HCT116 (cell line): Measurements from ENCODE around the gene PRKCA. TPM values are rescaled to one million over a fixed set of nuclear protein-coding genes. Genes with fewer than 3 reads are reported as not detected.

Experiments
- ATAC-seq: fragments of 200-7000 bp; cut with Tn5 transposase; 2 replicates; pipeline ENCODE4 v1.9.1; 2020; ENCODE audit warnings: mild to moderate bottlenecking, moderate library complexity
- BruUV-seq: library from RNA; stranded (reverse); fragments of 400-500 nt; replicated peaks from 2 replicates; lab custom pipeline; 2021; lab: Mats Ljungman, UMichigan
- CTCF ChIA-PET: fragments of 300-600 bp; sonication (Branson Sonifier 250); formaldehyde crosslinking; loops from one replicate; lab custom pipeline; 2021; ENCODE audit warnings: antibody characterized with exemption; lab: Charles Lee
- POLR2A ChIA-PET: fragments of 300-600, 350-600 bp; sonication (Branson Sonifier 250); formaldehyde crosslinking; loops from one replicate; lab custom pipeline; 2021; ENCODE audit warnings: antibody characterized with exemption; lab: Charles Lee
- RAD21 ChIA-PET, 2 experiments: fragments of 300-600 bp; sonication (Branson Sonifier 250); formaldehyde crosslinking; loops; one replicate each; lab custom pipeline; 2023; ENCODE audit warnings: low total read pairs in 2 of 2; ENCODE audit not compliant: uncharacterized antibody in 2 of 2, unreplicated experiment in 2 of 2, low non-redundant PET in 1 of 2; lab: Charles Lee
- DNase-seq: peaks from one replicate; pipeline ENCODE4 v3.0.0-alpha.2; 2010; ENCODE audit warnings: low read depth, low spot score
- H2AFZ ChIP-seq: fragments of 200-600 bp; shearing (Covaris generic), sonication (generic); 2 replicates; pipeline ENCODE4 v1.6.1; 2017; ENCODE audit warnings: low read depth, mixed run types, mixed read lengths, antibody characterized with exemption, low read length; ENCODE audit not compliant: poor library complexity, severe bottlenecking
- H3K27ac ChIP-seq: 2 replicates; pipeline ENCODE4 v1.5.1; 2012; ENCODE audit warnings: low read depth, low read length
- H3K27me3 ChIP-seq: fragments of 200-600 bp; sonication (generic); 2 replicates; pipeline ENCODE4 v1.6.1; 2016; ENCODE audit warnings: mixed run types, low read length, mixed read lengths; ENCODE audit not compliant: insufficient read depth
- H3K36me3 ChIP-seq, 2 experiments: fragments of 200-500 bp in 1 of 2; fragments of 200-600 bp in 1 of 2; sonication (Bioruptor generic) in 1 of 2; sonication (generic) in 1 of 2; 2 replicates each; pipeline versions ENCODE4 v1.5.1 to v1.6.1; 2014 to 2016; ENCODE audit warnings: low read length in 2 of 2, inconsistent platforms in 1 of 2, mixed read lengths in 1 of 2, mixed run types in 1 of 2; ENCODE audit not compliant: insufficient read depth in 2 of 2, control insufficient read depth in 1 of 2
- H3K4me1 ChIP-seq, 2 experiments: fragments of 200-600 bp in 1 of 2; sonication (generic) in 1 of 2; 2 replicates each; pipeline versions ENCODE4 v1.5.1 to v1.6.1; 2012 to 2017; ENCODE audit warnings: low read length in 2 of 2, inconsistent platforms in 1 of 2, mild to moderate bottlenecking in 1 of 2, mixed read lengths in 1 of 2, mixed run types in 1 of 2, moderate library complexity in 1 of 2; ENCODE audit not compliant: insufficient read depth in 2 of 2, control insufficient read depth in 1 of 2
- H3K4me2 ChIP-seq: fragments of 200-600 bp; sonication (generic); 2 replicates; pipeline ENCODE4 v1.6.1; 2017; ENCODE audit warnings: mixed run types, low read length, mixed read lengths
- H3K4me3 ChIP-seq, 2 experiments: fragments of 200-600 bp in 1 of 2; sonication (generic) in 1 of 2; replicated peaks in 1 of 2; 2 replicates each; pipeline ENCODE4 v1.5.1; 2011 to 2016; ENCODE audit warnings: low read length in 2 of 2, control low read depth in 1 of 2, low read depth in 1 of 2, mild to moderate bottlenecking in 1 of 2, mixed read lengths in 1 of 2, mixed run types in 1 of 2
- H3K79me2 ChIP-seq: fragments of 200-600 bp; sonication (generic); 2 replicates; pipeline ENCODE4 v1.6.1; 2017; ENCODE audit warnings: mild to moderate bottlenecking, mixed run types, low read length, moderate library complexity, mixed read lengths; ENCODE audit not compliant: insufficient read depth
- H3K9ac ChIP-seq: fragments of 200-600 bp; sonication (generic); 2 replicates; pipeline ENCODE4 v1.6.1; 2016; ENCODE audit warnings: low read length, mixed read lengths
- H3K9me2 ChIP-seq: fragments of 200-600 bp; sonication (generic), shearing (Covaris generic); 2 replicates; pipeline ENCODE4 v1.6.1; 2017; ENCODE audit warnings: mixed run types, mild to moderate bottlenecking, moderate library complexity; ENCODE audit not compliant: insufficient read depth
- H3K9me3 ChIP-seq, 2 experiments: fragments of 200-500 bp in 1 of 2; fragments of 200-600 bp in 1 of 2; sonication (Bioruptor generic) in 1 of 2; sonication (generic) in 1 of 2; 2 replicates each; pipeline ENCODE4 v1.6.1; 2014 to 2017; ENCODE audit warnings: low read length in 2 of 2, mixed read lengths in 2 of 2, inconsistent platforms in 1 of 2, low read depth in 1 of 2, mild to moderate bottlenecking in 1 of 2, mixed run types in 1 of 2, moderate library complexity in 1 of 2; ENCODE audit not compliant: control insufficient read depth in 1 of 2, insufficient read depth in 1 of 2
- H4K20me1 ChIP-seq: fragments of 200-600 bp; sonication (generic), shearing (Covaris generic); 2 replicates; pipeline ENCODE4 v1.6.1; 2017; ENCODE audit warnings: mixed run types, mild to moderate bottlenecking, moderate library complexity; ENCODE audit not compliant: insufficient read depth
- ATF3 ChIP-seq: IDR thresholded peaks from 2 replicates; pipeline ENCODE4 v1.6.1; 2012
- CEBPB ChIP-seq: IDR thresholded peaks from 2 replicates; pipeline ENCODE4 v1.6.1; 2012; ENCODE audit warnings: low read depth
- CTCF ChIP-seq, 3 experiments: fragments of 200-600 bp in 1 of 3; sonication (generic) in 1 of 3; IDR thresholded peaks in 2 of 3; conservative IDR thresholded peaks in 1 of 3; 2 replicates each; pipeline ENCODE4 v1.5.1; 2012 to 2017; ENCODE audit warnings: low read depth in 2 of 3, low read length in 2 of 3, antibody characterized with exemption in 1 of 3, borderline replicate concordance in 1 of 3, control low read depth in 1 of 3, mild to moderate bottlenecking in 1 of 3, mixed read lengths in 1 of 3, mixed run types in 1 of 3, moderate library complexity in 1 of 3; ENCODE audit not compliant: insufficient read depth in 1 of 3
- EGR1 ChIP-seq: IDR thresholded peaks from 2 replicates; pipeline ENCODE4 v1.6.1; 2012; ENCODE audit warnings: low read depth
- ELF1 ChIP-seq: IDR thresholded peaks from 2 replicates; pipeline ENCODE4 v1.6.1; 2012; ENCODE audit warnings: low read depth, borderline replicate concordance
- EZH2 ChIP-seq: fragments of 200-600 bp; sonication (generic); IDR thresholded peaks from 2 replicates; pipeline ENCODE4 v1.6.1; 2017; ENCODE audit warnings: antibody characterized with exemption, mixed run types
- POLR2A ChIP-seq: IDR thresholded peaks from 2 replicates; pipeline ENCODE4 v1.7.0; 2011; ENCODE audit warnings: borderline replicate concordance; ENCODE audit not compliant: insufficient read depth, insufficient read length; ENCODE audit errors: extremely low read depth
- POLR2AphosphoS5 ChIP-seq: IDR thresholded peaks from 2 replicates; pipeline ENCODE4 v1.6.1; 2011; ENCODE audit warnings: mild to moderate bottlenecking, low read depth, low read length, moderate library complexity
- RAD21 ChIP-seq: IDR thresholded peaks from 2 replicates; pipeline ENCODE4 v1.6.1; 2012; ENCODE audit warnings: low read depth, mild to moderate bottlenecking
- REST ChIP-seq: IDR thresholded peaks from 2 replicates; pipeline ENCODE4 v1.6.1; 2012; ENCODE audit warnings: low read depth
- SIN3A ChIP-seq: IDR thresholded peaks from 2 replicates; pipeline ENCODE4 v1.6.1; 2012; ENCODE audit warnings: low read depth
- SRF ChIP-seq: IDR thresholded peaks from 2 replicates; pipeline ENCODE4 v1.6.1; 2012; ENCODE audit warnings: low read depth
- TCF7L2 ChIP-seq: IDR thresholded peaks from 2 replicates; pipeline ENCODE4 v1.7.0; 2011; ENCODE audit warnings: borderline replicate concordance, inconsistent platforms; ENCODE audit not compliant: insufficient read depth, insufficient read length; ENCODE audit errors: extremely low read depth
- YY1 ChIP-seq: IDR thresholded peaks from 2 replicates; pipeline ENCODE4 v1.6.1; 2011; ENCODE audit warnings: low read length, low read depth, moderate library complexity, mild to moderate bottlenecking; ENCODE audit not compliant: insufficient replicate concordance; ENCODE audit errors: extremely low read depth
- ZBTB33 ChIP-seq: IDR thresholded peaks from 2 replicates; pipeline ENCODE4 v1.6.1; 2011; ENCODE audit warnings: mild to moderate bottlenecking, low read length, moderate library complexity; ENCODE audit not compliant: insufficient replicate concordance; ENCODE audit errors: extremely low read depth
- ZNF274 ChIP-seq: fragments of 200-500 bp; sonication (Bioruptor generic); IDR thresholded peaks from 2 replicates; pipeline ENCODE4 v1.6.1; 2014; ENCODE audit warnings: mild to moderate bottlenecking, low read depth, low read length, inconsistent platforms
- intact Hi-C: fragments of 100-400 bp; cut with micrococcal nuclease; formaldehyde crosslinking; loops from 2 replicates; pipeline ENCODE4 v1.10.0; 2022
- total RNA-seq: library from RNA; stranded (reverse); gene quantifications from one replicate; pipeline ENCODE4 v1.2.1, GENCODE V29; 2021; ENCODE audit not compliant: unreplicated experiment

The PRKCA gene
- total RNA-seq, 1 experiment from 2014 or later = 18.8 TPM

GRCh38 chr17:66584927-66585326 lies 282.5 kb downstream of the PRKCA start:
- H3K27me3 ChIP-seq = no peaks in the 10 kb centered on the region
- H3K36me3 ChIP-seq = no peaks in the 10 kb centered on the region
- TF ChIP-seq ZNF274 (no peak), TCF7L2 (no peak), RAD21 (no peak), SIN3A (no peak), POLR2A (no peak), POLR2AphosphoS5 (no peak), YY1 (no peak), CTCF (IDR thresholded peaks at IDR 0.05 in 2 of 3, conservative IDR thresholded peaks at IDR 0.05 in 1 of 3; ENCODE audit: borderline replicate concordance in 1 of 3, insufficient read depth in 1 of 3, low read depth in 2 of 3, low read length in 2 of 3) (no peak), EGR1 (no peak), SRF (no peak), ATF3 (no peak), EZH2 (no peak), ZBTB33 (no peak), CEBPB (no peak), REST (no peak), ELF1 (no peak)
- H4K20me1 ChIP-seq = no peaks in the 10 kb centered on the region
- peaks cover 9 to 12% of the 10 kb centered on the region in 2 experiments for H3K4me1 ChIP-seq
- CTCF ChIA-PET = no interaction called here
- RAD21 ChIA-PET = no interaction called here
- DNase-seq (no peak), ATAC-seq (no peak)
- H3K4me3 ChIP-seq = no peak overlapping the region
- H2AFZ ChIP-seq = no peak overlapping the region
- no peaks in the 10 kb centered on the region for H3K79me2 ChIP-seq
- H3K27ac ChIP-seq = no peak overlapping the region
- intact Hi-C loops = no loop called here
- POLR2A ChIA-PET = no interaction called here
- H3K9me2 ChIP-seq = no peaks in the 10 kb centered on the region
- H3K9me3 ChIP-seq = no peaks in the 10 kb centered on the region
- H3K4me2 ChIP-seq = no peak overlapping the region
- no peak overlapping the region for H3K9ac ChIP-seq
- no TSS peak for BruUV-seq
